HG03565 (cell line): ENCODE results near the gene DST.
"Not testable (repeated sequence)": the region's sequence is repeated elsewhere in the genome, so short reads cannot be mapped to it uniquely, and the experiment has no call there.

Experiments
- ATAC-seq: cut with Tn5 transposase; IDR thresholded peaks from one replicate; pipeline ENCODE4 v1.9.1; 2021; ENCODE audit warnings: mild to moderate bottlenecking, moderate library complexity; ENCODE audit not compliant: unreplicated experiment

Gene DST

DNA sequence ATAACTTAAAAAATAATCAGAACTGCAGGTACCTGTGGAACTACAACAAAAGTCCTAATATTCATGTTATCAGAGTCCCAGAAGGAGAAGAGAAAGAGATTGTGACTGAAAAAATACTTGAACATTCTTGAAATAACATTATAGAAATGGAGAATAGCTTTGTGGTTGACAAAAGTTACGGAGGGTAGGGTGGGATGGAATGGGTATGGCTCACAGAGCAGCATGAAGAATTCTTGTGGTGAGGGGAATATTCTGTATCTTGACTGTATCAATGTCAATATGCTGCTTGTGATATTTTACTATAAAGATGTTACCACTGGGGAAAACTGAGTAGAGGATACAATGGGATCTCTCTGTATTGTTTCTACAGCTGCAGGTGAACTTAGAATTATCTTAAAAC is 122.5 kb downstream of the DST start:
- no peak for ATAC-seq

- no peak for ATAC-seq
These were observed 123.5 kb downstream of the DST start for GRCh38 chr6:56518995-56519767.

DNA sequence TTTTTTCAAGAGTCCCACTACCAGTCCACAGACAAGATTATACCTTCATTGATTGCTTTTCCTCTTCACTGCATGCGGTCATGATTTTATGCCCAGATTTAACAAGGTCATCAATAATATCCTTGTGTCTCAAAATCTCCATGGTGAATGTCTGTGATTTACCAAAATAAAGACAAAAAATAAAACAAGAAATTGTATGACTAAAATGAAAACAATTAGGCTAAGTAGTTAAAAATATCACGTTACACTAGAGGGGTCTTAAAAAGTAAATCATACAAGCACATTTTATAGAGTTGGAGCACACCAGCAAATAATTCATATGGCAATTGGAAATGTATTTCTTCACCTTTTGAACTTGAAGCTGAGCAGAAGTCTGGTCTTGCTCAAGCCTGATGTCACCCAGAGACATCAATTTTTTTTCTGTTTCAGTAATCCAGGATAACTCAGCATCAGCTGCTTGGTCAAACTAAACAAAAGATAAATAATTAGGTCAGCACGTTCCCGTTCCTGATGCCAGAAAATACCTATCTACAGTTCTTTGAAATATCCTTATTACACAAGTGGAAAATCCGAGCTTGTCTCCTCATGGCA is 125.4 kb downstream of the DST start:
- ATAC-seq, result no peak

GRCh38 chr6:56516003-56516402 is 126.7 kb downstream of the DST start:
- ATAC-seq, result no peak

- no peak for ATAC-seq
These were observed 127.4 kb downstream of the DST start for GRCh38 chr6:56515081-56515905.

- no peak for ATAC-seq
These were observed 128.3 kb downstream of the DST start for GRCh38 chr6:56514395-56514794.

GRCh38 chr6:56513631-56514030 is 129.1 kb downstream of the DST start:
- ATAC-seq, result no peak

GRCh38 chr6:56511591-56511990 is 131.1 kb downstream of the DST start:
- no peak for ATAC-seq

DNA sequence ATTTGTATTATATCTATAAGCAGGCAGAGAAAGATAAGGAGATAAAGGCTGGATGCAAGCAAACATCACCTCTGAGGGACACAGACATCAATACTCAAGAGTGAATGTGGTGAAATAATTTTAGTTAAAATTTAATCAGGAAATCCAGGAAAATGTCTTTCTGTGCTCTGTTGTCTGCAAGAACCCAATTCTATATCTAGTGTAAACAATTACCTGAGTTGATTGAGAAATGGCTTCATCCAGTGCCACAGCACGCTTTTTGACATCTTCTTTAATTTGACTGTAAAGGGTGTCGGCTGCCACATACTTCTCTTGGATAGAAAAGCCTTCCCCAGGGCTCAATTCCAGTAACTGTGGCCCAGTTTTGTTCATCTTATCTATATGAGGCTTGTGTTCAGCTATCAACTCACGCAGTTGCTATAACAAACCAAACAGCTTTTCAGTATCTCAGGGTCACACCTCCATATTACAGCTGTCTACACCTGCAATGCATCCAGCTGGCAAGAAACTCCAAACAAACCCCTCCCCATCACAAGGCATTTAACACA is 131.6 kb downstream of the DST start:
- ATAC-seq, result no peak

- no peak for ATAC-seq
These were observed 133.7 kb downstream of the DST start for GRCh38 chr6:56509031-56509430.

DNA sequence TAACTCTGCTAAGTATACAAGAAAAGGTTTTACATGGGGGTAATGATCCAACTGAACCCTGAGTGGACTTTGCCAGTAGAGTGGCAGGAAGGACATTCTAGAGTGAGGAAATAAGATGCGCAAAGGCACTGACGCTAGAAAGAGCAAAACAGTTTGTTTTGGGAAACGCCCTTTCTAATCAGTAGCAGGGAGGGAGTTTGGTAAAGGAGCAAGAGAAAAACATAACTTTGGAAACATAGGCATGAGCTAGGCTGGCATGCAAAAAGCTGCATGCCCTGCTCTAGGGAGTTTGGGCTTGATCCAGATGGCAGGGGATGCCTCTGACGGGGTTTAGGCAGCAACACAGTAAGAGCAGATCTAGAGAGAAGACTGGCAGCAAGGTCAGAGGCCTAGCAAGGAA is 135.2 kb downstream of the DST start:
- ATAC-seq, result no peak

DNA sequence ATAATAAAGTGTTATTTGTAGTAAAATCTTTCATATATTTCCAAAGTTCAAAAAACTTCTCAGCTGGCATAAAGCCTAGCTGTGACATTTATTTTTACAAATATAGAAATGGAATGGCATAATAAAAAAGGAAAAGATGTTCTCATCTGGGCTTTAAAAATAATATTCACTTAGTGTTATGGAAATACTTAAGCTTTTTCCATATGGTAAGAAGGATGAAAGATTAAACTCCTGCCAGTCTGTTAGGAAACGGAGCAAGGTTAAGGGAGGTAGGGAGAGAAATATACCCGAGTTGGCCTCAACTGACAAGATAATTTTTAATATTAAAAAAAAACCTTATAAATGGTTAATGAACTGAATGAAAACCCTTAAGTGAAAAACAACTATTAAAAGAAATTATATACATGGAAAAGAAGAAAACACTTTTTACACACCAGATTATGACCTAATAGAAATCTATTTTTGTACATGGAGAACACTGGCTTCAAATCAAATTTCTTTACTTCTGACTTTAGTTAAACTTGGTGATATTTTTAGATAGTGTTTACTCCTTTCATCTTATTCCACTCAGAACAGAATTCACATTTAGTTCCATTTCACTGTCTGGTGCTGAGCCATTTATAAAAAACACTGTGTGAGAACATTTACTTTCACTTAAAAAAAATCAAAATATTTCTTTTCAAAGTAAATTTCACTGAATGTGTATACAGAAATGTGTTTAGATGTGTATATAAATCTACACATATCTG is 137.0 kb downstream of the DST start:
- ATAC-seq, result no peak

- ATAC-seq, result no peak
These were observed 140.7 kb downstream of the DST start for GRCh38 chr6:56501993-56502392.

GRCh38 chr6:56499095-56499494 is 143.6 kb downstream of the DST start:
- ATAC-seq, result no peak

GRCh38 chr6:56497691-56498090 is 145.0 kb downstream of the DST start:
- ATAC-seq, result no peak

- ATAC-seq, result no peak
These were observed 145.4 kb downstream of the DST start for GRCh38 chr6:56497240-56497639.

GRCh38 chr6:56496650-56497049 is 146.0 kb downstream of the DST start:
- ATAC-seq, result not testable (repeated sequence)

DNA sequence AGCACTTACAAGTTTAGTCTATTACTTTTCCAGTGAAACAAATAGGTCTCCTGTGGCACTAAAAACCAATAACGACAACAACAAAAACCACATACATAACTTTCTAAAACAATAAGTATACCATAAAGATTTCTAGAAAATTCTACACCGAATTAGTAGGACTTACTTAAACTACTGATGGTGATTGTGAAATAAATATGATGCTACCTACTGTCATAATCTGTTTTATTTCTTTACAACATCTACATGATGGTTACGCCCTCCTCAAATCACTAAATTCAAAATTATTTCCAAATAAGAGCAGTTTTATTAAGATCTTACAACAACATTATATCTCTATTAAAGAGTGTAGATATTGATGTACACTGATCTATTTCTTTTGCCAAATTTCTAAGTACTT is 147.0 kb downstream of the DST start:
- ATAC-seq, result no peak

DNA sequence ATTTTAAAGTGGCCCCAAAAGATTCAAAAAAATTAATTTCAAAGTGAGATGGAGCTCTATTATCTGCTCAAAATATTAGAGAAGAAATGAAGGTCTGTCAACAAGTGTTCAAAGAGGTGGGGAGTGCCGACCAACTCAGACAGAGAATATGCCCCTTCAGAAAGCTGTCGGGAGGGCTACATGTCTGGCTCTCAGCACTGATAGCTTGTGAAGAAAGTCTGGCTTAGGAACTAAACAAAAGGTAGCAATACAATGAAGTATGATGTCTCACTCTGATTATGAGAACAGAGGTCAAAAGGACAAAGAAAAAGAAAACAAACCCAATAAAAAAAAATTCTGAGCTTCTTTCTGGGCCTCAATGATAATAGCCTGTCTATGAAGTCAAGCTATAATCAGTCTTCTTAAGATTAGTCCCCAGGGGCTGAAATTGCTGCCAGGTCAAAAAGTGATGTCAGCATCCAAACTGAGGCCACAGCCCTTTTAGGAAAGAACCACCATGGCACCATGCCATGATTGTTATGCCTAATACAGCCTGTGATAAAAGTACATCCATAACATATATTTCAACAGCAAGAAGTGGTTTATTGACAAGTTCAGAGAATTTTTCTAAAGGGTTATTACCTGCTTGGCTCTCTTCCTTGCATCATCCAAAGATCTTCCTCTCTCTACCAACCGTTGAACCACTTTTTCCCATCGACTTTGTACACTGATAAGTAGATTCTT is 150.9 kb downstream of the DST start:
- no peak for ATAC-seq

DNA sequence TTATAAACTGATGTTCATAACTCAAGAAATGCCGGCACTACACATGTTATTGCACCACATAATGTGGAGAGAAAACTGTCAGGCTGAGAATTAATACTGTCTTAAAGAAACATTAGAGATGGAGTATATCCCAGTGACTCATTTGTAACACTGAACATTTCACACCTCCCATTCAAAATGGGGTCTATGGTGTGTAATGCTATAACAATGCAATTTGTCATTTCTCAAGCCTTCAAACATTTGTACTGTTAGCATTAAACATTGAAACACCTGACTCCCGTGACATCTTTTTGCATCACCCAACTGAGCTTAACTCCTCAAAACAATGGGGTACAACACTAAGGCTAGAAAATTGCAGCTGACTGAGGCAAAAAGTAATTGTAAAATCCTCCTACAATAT is 151.7 kb downstream of the DST start:
- no peak for ATAC-seq
